Esophagus muscularis mucosa (tissue), 3 donors: Measurements from ENCODE around the gene AP1M2.

Experiments used
- CTCF ChIP-seq, 3 experiments: fragments of 200-600 bp in 2 of 3; fragments of 450-650 bp in 1 of 3; sonication (generic) in 2 of 3; IDR thresholded peaks; one replicate each; pipeline ENCODE4 v1.5.1; 2017 to 2019; ENCODE audit warnings: antibody characterized with exemption in 3 of 3, mild to moderate bottlenecking in 2 of 3, moderate library complexity in 1 of 3
- POLR2A ChIP-seq: fragments of 450-650 bp; IDR thresholded peaks from one replicate; pipeline ENCODE4 v1.6.1; 2017; ENCODE audit warnings: antibody characterized with exemption, moderate library complexity, mild to moderate bottlenecking, low read depth
- POLR2AphosphoS5 ChIP-seq, 2 donors: sonication (generic); formaldehyde crosslinking; IDR thresholded peaks; one replicate each; pipeline ENCODE4 v1.6.1; 2017; ENCODE audit warnings: antibody characterized with exemption in 2 of 2

- TF ChIP-seq CTCF (IDR thresholded peaks at IDR 0.05) (no peak), POLR2A (no peak), POLR2AphosphoS5 (IDR thresholded peaks at IDR 0.05) (no peak)
Observed at GRCh38 chr19:10604460-10604980, 17.4 kb upstream of the AP1M2 start.
